Measurements from ENCODE around the gene MMD2.
A peak's percentile ranks its signal among the peaks of the same experiment; 100 is the strongest.
"Not testable (repeated sequence)": the region's sequence is repeated elsewhere in the genome, so short reads cannot be mapped to it uniquely, and the experiment has no call there.

Gene MMD2

GRCh38 chr7:4958477-4959301 lies at the start of gene MMD2:
Gene MMD2, minus strand, starts transcription at chr7:4959187. Its CDS starts 170 bp downstream, at chr7:4959017.
- DNase-seq = no peak

- DNase-seq = no peak
Observed at GRCh38 chr7:5005066-5005465, 46.1 kb upstream of the MMD2 start.

GRCh38 chr7:5001911-5002310 lies 42.9 kb upstream of the MMD2 start:
- no peak for DNase-seq

- no peak for DNase-seq
Observed at GRCh38 chr7:5001003-5001402, 42.0 kb upstream of the MMD2 start.

- no peak for DNase-seq
Observed at GRCh38 chr7:4999369-4999950, 40.5 kb upstream of the MMD2 start.

- no peak for DNase-seq
Observed at GRCh38 chr7:4998910-4999309, 39.9 kb upstream of the MMD2 start.

- no peak for DNase-seq
Observed at GRCh38 chr7:4998244-4998643, 39.3 kb upstream of the MMD2 start.

- no peak for DNase-seq
Observed at GRCh38 chr7:4996696-4997222, 37.8 kb upstream of the MMD2 start.

GRCh38 chr7:4995429-4995969 lies 36.5 kb upstream of the MMD2 start:
- no peak for DNase-seq

GRCh38 chr7:4993471-4993870 lies 34.5 kb upstream of the MMD2 start:
- DNase-seq = no peak

GRCh38 chr7:4982741-4983140 lies 23.8 kb upstream of the MMD2 start:
- peak; percentile 77 for DNase-seq

GRCh38 chr7:4981295-4981890 lies 22.4 kb upstream of the MMD2 start:
- DNase-seq = not testable (repeated sequence)

GRCh38 chr7:4975626-4976025 lies 16.6 kb upstream of the MMD2 start:
- not testable (repeated sequence) for DNase-seq

GRCh38 chr7:4973728-4974198 lies 14.8 kb upstream of the MMD2 start:
- peak; percentile 96 for DNase-seq

- DNase-seq = not testable (repeated sequence)
Observed at GRCh38 chr7:4972446-4972845, 13.5 kb upstream of the MMD2 start.

GRCh38 chr7:4965295-4966022 lies 6.5 kb upstream of the MMD2 start:
- DNase-seq = no peak

GRCh38 chr7:4964506-4964905 lies 5.5 kb upstream of the MMD2 start:
- no peak for DNase-seq

GRCh38 chr7:4962872-4963775 lies 4.1 kb upstream of the MMD2 start:
- DNase-seq = no peak

GRCh38 chr7:4960363-4960762 lies 1.4 kb upstream of the MMD2 start:
- DNase-seq = peak; percentile 28

- no peak for DNase-seq
Observed at GRCh38 chr7:4959893-4960292, 906 bp upstream of the MMD2 start.

GRCh38 chr7:4959306-4959705 lies 319 bp upstream of the MMD2 start:
- DNase-seq = no peak
